NCI-H2107 (cell line): ENCODE results near the gene CMTM6.
"Not testable (repeated sequence)": the region's sequence is repeated elsewhere in the genome, so short reads cannot be mapped to it uniquely, and the experiment has no call there.

Source experiments
- DNase-seq: peaks from one replicate; lab custom pipeline; 2025; lab: John Stamatoyannopoulos, UW

The CMTM6 gene

GRCh38 chr3:32443478-32443877 lies 59.2 kb downstream of the CMTM6 start:
- no peak for DNase-seq

GRCh38 chr3:32442766-32443165 lies 59.9 kb downstream of the CMTM6 start:
- no peak for DNase-seq

- no peak for DNase-seq
Measured at GRCh38 chr3:32440611-32441350, 61.9 kb downstream of the CMTM6 start.

- not testable (repeated sequence) for DNase-seq
Measured at GRCh38 chr3:32439421-32439820, 63.2 kb downstream of the CMTM6 start.

GRCh38 chr3:32438596-32439344 lies 63.9 kb downstream of the CMTM6 start:
- no peak for DNase-seq

GRCh38 chr3:32437896-32438295 lies 64.8 kb downstream of the CMTM6 start:
- DNase-seq, result no peak

- no peak for DNase-seq
Measured at GRCh38 chr3:32436816-32437189, 65.8 kb downstream of the CMTM6 start.

- DNase-seq, result no peak
Measured at GRCh38 chr3:32435911-32436815, 66.5 kb downstream of the CMTM6 start.

- no peak for DNase-seq
Measured at GRCh38 chr3:32434206-32434605, 68.4 kb downstream of the CMTM6 start.

GRCh38 chr3:32432711-32433530 lies 69.7 kb downstream of the CMTM6 start:
- DNase-seq, result no peak

- DNase-seq, result no peak
Measured at GRCh38 chr3:32432045-32432710, 70.5 kb downstream of the CMTM6 start.

- DNase-seq, result no peak
Measured at GRCh38 chr3:32431481-32431880, 71.2 kb downstream of the CMTM6 start.
